GM18499 (cell line): ENCODE data around the gene CNST.
"Not testable (repeated sequence)": the region's sequence is repeated elsewhere in the genome, so short reads cannot be mapped to it uniquely, and the experiment has no call there.

Experiments
- ATAC-seq: cut with Tn5 transposase; IDR thresholded peaks from one replicate; pipeline ENCODE4 v1.9.1; 2021; ENCODE audit warnings: moderate number of reproducible peaks; ENCODE audit not compliant: insufficient read depth, unreplicated experiment

The CNST gene

DNA sequence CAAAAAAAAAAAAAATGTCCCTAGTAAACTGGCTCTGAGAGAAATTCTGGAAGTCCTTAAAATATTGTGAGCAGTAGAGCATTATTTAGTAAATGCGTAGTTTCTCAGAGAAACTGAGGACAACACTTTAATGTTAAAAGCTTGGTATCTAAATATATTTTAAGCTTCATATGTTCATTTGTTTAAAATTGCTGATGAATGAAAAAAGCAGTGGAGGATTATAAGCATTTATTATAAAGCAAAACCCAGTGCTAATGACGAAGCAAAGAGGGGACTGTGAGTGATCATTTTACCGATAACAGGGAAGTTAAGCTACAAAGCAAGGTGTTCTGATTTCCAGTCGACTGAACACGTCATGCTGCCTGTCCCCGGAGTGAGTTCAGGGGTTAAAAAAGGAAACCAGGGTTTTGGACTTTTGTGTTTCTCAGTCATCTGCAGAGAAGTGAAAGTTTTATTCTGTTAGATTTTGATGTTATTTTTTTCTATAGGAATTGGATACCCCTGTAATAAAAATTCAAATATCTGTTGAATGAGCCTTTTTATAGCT is 93.4 kb downstream of the CNST start:
- no peak for ATAC-seq

DNA sequence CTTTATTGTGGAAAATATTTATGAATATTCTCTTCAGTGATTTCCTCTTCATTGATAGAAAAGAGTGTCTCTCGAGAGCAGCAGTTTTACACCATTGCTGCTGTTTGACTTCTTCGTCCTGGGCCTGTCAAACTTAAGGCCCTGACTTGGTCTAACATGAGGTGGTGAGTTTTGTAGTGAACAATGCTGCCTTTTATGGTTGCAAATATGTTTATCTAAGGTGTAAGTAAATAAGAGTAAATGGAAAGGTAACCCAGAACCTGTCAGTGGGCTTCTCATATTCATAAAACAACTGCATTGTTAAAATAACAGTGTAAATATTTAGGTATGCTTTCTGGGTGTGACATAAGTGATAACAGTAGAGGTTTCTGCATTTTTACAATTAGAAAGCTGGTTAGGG is 95.2 kb downstream of the CNST start:
- no peak for ATAC-seq

DNA sequence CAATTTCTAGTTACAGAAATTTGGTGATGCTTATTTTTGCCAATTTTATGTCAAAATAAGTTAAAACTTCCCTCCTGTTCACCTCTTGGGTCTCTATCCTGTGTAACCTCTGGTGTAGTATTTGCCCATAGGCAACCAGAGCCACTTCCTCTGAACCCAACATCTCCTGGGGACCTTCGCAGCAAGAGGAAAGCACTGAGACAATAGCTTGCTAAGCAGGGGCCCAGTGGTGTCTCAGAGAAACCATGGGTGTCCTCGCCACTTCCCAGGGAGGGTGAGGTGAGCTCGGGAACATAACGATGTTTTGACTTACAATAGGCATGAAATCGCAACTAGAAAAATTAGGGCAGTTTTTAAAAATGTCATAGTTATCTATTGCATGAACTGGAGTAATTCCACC is 101.5 kb downstream of the CNST start:
- ATAC-seq, result no peak

DNA sequence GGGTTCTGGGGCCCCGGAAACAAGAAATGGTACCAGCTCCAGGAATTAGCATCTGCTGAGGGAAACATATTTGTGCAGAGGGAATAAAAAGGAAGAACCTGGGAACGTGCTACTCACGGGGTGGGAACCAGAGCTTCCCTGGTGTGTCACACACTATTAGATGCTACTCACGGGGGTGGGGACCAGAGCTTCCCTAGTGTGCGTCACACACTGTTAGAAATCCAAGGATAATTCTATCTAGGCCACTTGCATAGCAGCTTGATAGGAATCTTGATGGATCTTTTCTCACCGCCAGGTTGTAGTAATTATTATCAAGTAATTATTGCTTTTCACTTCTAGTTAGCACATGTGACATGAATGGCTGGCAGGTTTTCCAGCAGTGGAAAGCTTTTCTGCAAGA is 103.4 kb downstream of the CNST start:
- ATAC-seq, result no peak

DNA sequence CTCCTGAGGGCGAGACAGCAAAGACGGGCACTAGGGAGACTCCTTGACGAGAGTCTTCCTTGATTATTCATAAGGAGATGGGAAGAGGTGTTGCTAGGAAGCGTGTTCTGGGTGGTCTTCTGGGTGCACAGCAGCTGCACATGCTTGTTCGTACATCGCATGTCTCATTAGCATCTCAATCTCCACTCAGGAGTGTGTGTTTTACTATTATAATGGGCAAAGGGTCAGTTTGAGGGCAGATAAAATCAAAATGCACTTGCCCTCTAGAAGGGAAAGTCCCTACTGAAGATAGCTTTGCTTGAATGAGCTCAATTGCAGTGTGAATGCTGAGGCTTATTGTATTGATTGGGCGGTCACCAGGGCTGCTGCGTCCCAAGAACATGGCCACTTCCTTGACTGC is 107.8 kb downstream of the CNST start:
- no peak for ATAC-seq

DNA sequence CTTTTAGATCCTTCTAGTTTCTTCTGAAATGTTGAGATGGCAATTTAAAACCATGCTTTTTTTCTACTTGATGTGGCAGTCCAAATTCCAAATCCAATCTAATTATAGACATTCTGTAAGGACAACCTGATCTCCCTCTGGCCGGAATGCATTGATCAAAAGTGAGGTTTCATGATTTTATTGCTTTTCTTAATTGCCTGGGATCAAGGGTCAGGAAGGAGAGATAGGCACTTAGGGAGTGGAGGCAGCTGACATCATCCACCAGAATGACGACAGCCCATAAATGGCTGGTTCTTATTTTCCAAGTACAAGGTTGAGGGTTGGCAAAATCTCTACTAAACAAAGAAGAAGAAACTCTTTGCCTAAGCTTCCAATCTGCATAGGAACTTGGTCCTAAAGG is 111.6 kb downstream of the CNST start:
- no peak for ATAC-seq

DNA sequence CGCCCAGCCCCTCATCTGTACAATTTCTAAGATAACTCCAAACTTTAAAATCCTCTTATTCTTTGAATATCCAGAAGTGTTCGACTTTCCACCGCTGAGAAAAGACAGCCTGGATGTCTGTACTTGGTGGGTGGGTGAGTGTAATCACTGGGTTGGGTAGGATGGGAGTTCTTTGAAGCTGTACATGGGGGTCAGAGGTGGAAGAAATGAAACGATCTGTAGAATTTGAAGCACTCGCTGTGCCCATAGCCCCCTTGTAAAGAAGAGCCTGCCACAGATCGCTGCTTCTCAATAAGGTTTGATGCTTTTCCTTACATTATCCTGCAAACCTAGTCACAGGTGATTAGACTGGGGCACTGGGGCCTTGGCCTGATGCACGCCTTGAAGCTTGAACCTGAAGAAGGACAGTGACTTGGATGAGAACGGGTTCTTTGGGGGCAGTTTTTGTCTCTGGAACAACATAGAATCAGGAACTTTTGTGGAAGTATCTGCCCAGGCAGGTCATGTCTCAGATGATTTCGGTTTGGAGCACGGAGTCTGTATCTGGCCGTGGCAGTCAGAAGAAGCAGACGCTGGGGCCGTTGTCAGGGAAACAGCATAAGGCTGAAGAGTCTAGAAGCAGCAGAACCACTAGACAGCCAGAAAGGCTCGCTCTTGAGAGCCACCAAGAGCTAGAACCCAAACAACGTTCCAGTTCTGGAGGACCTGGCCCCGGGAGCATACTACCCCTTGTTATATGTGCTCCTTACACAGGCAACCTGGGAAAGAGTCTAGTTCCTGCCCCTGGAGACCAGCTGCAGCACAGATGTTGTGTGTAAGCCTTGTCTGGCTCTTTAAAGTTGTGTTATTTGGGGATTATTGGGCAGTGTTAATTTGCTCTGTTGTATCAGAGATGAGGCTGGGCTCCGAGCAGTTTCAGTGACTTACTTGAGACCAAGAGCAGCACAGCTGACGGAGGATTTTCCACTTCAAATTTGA is 112.8 kb downstream of the CNST start:
- no peak for ATAC-seq

DNA sequence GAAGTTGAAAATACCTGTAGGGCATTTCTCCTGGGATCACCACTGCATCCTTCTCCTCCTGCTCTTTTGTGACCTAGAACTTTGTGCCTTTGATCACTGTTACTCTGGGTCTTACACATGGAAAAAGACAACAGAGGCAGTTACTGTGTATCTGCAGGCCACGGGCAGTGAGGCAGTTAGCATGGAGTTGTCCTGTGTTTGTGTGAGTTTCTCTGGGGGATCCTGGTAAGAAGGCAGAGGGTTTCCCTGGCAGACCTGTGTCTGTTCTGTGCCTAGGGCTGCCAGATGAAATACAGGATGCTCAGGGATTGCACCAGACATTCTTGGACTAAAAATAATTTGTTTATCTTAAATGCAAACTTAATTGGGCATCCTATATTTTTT is 113.5 kb downstream of the CNST start:
- ATAC-seq, result no peak

DNA sequence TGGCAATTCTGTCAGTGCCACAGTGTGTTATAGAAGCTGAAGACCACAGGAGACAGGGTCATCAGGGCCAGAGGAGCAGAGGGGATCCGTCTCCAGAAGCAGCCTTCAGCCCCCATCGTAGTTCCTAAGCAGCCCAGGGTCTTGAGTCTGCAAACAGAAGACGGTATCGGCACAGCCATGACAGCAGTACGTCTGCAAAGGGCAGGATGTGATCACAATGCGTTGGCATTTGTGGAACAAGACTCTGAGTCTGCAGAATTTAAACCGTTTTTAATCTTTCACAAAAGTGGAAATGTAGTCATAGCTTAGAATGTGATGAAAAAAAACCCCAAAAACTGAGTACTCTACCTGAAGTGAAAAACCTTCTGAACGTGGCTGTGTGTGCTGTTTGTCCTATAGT is 113.9 kb downstream of the CNST start:
- ATAC-seq, result no peak

DNA sequence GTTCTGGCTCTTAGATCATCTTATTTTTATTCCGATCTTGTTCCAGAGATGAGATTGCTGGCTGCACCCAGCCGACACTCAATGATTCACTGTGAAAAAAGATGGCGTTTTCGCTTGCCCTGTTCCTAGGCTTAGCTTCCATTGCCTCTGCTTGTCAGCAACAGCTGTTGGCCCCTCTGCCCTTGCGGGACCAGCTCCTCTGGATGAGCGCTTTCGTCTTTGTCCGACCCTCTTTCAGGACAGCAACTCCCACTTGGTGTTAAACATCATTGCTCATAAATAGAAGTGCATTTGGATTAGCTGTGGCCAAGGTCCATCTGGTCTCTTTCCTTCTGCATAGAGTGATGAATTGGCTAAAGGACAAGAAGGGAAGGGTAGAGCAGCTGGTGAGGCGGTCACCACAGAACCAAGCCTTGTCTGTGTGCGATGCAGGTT is 114.5 kb downstream of the CNST start:
- no peak for ATAC-seq

DNA sequence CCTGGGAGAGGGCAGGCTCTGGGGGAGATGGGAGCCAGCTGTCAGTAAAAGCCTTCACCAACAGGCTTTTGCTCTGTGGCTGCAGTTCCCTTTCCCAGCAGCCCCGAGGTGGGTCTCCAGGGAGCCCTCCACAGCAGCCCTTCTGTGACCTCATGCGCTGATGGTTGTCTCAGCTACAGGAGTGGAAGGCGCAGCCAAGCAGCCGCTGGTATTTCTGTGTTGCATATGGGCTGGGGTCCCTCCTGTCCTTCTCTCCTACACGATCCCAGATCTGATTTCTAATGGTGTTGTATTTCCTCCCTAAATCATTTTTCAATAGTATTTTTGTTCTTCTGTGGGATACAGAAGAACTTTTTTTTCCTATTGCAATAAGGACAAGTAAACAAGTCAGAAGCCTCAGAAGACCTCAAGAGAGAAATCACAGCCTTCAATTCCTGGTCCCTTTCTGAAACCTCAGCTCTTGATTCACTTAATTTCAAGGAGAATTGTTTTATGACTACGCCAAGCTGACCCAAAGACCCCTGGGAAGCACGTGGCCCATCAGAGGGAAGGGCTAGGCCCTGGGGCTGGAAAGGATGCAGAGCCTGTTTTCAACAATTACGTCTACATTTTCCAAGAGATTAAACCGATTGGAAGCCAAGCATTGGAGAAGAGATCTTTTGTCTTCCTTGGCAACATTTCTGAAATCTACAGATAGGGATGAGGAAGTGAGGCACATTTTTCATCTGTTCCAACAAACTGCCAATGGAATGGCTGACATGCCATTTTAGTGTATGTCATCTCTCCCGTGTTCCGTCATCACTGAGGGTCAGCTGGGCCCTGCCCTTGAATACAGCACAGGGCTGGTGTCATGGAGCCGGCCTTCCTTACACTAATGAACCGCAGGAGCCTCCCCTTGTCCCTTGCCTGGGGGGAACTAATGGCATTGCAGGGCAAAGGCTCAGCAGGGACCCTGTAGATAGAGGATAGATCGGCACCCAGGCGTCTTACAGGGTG is 115.9 kb downstream of the CNST start:
- ATAC-seq, result no peak

DNA sequence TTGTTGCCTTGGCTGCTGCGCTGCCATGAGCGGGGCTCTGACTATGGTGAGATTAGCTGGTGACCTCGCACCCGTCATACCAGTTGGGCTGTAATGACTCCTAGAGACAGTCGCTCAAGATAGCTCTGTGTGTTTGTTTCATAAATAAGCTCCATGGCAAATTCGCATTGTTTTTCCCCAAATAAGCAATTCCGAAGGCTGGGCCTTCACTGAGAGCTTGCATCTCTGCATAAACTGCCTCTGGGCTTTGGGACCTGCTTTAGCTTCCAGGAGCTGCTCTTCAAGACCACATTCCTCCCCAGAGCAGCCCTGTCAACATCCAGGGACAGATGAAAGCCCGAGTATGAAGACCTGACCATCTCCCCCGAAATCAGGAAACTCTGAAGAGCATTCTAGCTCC is 117.3 kb downstream of the CNST start:
- no peak for ATAC-seq

DNA sequence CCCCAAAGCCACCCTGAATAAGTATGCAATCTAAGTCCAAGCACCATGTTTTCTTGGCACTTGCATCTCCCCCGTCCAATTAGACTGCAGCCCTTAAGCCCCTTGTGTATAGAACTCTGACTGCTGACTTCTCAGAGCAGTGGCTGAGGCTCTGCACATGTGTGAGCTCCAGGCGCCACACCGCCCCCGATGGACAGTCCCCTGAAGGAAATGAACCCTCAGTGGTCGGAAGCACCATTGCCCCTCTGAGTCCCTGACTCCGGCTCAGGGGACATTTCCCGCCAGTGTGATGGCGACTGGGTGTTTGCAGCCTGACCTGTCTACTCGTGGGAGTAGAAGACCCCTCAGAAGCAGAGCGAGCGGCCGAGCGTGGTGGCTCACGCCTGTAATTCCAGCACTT is 120.7 kb downstream of the CNST start:
- ATAC-seq, result no peak

DNA sequence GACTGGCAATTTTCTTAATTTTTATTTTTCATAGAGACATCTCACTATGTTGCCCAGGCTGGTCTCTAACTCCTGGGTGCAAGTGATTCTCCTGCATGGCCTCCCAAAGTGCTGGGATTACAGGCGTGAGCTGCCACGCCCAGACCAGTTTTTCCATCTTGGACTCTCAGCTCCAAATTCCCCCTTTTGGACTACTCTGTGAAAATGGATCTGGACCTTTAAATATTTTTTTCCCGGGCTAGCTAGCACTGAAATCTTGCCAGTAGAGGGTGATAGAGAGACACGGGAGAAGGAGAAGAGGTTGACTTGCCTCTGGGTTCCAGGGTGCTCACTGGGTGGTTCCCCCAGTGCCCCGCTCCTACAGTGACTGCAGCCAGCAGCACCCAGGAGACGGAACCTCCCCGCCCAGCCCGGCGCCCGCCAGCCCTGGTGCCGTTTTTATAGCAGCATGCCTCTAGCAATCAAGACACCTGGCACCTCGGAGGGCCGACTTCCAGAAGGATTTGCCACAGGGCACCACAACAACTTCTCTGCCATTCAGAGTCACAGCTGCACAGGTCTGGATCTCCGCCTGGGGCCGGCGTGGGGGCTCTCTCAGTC is 123.3 kb downstream of the CNST start:
- peak; percentile 81 for ATAC-seq

DNA sequence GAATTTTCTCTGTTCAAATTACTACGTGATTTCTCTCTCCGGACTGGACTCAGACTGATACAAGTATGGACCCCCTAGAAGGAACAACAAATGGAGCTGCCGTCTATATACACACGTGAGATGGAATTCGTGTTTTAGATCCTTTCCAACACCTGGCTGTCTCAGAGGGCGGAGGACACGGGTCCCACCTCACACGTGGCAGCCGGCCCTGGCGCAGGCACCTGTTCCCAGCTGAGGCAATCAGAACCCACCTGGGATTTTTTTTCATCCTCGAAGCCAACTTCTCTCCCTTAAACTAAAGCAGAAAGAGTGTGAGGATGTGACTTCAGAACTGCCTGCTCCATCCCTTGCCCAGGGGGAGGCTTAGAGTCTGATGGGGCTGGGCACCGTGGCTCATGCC is 123.8 kb downstream of the CNST start:
- no peak for ATAC-seq

DNA sequence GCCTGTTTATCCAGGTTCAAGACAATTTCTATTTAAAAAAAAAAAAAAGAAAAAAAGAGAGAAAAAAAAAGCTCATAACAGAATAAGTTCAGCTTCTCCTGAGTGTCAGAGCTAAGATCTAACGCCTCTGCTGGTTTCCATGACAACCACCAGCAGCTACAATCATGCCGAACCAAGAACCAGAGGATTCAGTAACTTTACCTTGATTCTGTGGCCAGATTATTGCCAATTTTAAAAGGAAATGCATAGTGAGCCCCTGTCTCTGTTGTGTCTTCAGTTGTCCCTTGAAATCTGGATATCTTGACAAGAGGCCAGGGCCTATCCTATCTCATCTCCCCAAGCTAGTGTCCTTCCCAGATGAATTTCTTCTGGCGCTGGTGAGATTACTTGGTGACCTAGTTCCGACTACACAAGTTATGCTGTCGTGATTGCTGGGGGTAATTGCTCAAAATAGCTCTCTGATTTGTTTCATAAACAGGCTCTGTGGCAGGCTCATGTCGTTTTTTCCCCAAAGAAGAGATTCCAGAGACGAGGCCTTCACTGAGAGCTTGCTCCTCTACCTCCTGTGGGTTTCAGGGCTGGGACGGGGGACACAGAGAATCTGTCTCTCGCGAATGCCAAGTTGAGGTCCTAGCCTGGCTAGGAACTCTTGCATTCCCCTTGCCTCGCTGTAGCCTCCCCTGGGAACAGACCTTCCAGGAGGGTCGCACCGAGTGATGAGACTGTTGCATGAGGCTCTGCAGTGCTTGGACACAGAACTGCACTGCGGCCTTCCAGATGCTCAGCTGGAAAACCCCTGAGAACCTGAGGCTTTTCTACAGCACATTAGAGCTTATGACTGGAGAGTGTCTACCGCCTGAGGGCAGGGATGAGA is 125.6 kb downstream of the CNST start:
- ATAC-seq, result no peak

DNA sequence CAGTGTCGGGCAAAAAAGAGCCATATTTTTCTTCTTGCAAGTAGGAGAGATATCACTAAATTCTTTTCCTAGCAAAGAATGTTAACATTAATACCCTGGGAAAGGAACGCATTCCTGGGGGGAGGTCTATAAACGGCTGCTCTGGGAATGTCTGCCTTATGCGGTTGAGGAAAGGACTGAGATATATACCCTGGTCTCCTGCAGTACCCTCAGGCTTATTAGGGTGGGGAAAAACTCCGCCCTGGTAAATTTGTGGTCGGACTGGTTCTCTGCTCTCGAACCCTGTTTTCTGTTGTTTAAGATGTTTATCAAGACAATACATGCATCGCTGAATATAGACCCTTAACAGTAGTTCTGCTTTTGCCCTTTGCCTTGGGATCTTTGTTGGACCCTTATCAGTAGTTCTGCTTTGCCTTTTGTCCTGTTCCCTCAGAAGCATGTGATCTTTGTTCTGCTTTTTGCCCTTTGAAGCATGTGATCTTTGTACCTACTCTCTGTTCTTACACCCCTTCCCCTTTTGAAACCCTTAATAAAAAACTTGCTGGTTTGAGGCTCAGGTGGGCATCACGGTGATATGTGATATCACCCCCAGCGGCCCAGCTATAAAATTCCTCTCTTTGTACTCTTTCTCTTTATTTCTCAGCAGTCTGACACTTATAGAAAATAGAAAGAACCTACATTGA is 128.1 kb downstream of the CNST start:
- ATAC-seq, result not testable (repeated sequence)

DNA sequence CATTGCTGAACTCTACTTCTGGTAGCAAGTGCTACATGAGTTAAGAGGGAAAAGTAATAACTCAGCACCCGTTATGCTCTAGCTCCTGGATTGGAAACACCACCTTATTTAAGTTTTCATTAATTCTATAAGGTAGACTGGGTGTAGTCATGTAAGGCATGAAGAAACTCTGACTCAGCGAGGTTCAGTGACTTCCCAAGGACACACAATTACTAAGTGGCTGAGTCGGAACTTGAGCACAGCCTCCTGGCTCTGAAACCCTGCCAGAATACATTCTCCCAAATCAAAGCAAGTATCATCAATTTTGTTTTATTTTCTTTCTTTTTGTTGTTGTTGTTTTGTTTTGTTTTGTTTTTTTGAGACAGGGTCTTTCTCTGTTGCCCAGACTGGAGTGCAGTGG is 128.9 kb downstream of the CNST start:
- ATAC-seq, result no peak

DNA sequence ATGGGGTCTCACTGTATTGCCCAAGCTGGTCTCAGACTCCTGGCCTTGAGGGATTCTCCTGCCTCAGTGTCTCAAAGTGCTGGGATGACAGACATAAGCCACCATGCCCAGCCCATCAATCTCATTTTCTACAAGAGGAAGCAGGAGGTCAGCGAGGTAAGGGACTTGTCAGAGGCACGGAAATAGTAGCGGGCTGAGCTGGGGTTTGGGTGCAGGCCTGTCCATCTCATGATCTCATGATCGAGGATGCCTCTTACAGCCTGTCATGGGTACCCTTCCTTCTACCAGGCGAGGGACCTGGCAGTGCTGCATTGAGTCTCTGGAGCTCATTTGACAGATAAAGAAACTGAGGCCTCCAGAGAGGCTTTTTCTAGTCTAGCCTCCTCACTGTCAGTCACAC is 129.4 kb downstream of the CNST start:
- ATAC-seq, result no peak
